Liver (tissue), 9 donors: ENCODE measurements around the gene HAPLN1. TPM values are rescaled to one million over a fixed set of nuclear protein-coding genes. Genes with fewer than 3 reads are reported as not detected.

Experiments used
- DNase-seq: peaks from one replicate; pipeline ENCODE4 v3.0.0-alpha.2; 2017; ENCODE audit warnings: low spot score
- H3K27ac ChIP-seq, 2 donors: one replicate each; pipeline ENCODE4 v1.7.0; 2013; ENCODE audit warnings: inconsistent platforms in 2 of 2, low read length in 2 of 2, control low read depth in 1 of 2, low read depth in 1 of 2, mild to moderate bottlenecking in 1 of 2
- H3K27me3 ChIP-seq, 4 donors: one replicate each; pipeline versions ENCODE4 v1.6.1 to v1.7.0; 2013; ENCODE audit warnings: low read length in 3 of 4, inconsistent platforms in 1 of 4, mild to moderate bottlenecking in 1 of 4, moderate library complexity in 1 of 4; ENCODE audit not compliant: control insufficient read depth in 4 of 4, insufficient read depth in 4 of 4
- H3K36me3 ChIP-seq, 4 donors: one replicate each; pipeline versions ENCODE4 v1.6.1 to v1.7.0; 2013; ENCODE audit warnings: low read length in 3 of 4, mild to moderate bottlenecking in 3 of 4, low read depth in 1 of 4, moderate library complexity in 1 of 4; ENCODE audit not compliant: control insufficient read depth in 4 of 4, insufficient read depth in 3 of 4
- H3K4me1 ChIP-seq, 4 donors: one replicate each; pipeline versions ENCODE4 v1.6.1 to v1.7.0; 2013; ENCODE audit warnings: low read length in 3 of 4, mild to moderate bottlenecking in 3 of 4, moderate library complexity in 1 of 4; ENCODE audit not compliant: control insufficient read depth in 4 of 4, insufficient read depth in 4 of 4
- H3K4me3 ChIP-seq, 3 donors: one replicate each; pipeline versions ENCODE4 v1.6.1 to v1.7.0; 2013; ENCODE audit warnings: low read length in 3 of 3, control low read depth in 1 of 3, low read depth in 1 of 3, mild to moderate bottlenecking in 1 of 3
- H3K9ac ChIP-seq, 2 donors: one replicate each; pipeline ENCODE4 v1.7.0; 2013; ENCODE audit warnings: low read length in 2 of 2, mild to moderate bottlenecking in 2 of 2, moderate library complexity in 2 of 2, control low read depth in 1 of 2, low read depth in 1 of 2
- H3K9me3 ChIP-seq, 4 donors: one replicate each; pipeline versions ENCODE4 v1.6.1 to v1.7.0; 2013; ENCODE audit warnings: low read length in 3 of 4; ENCODE audit not compliant: control insufficient read depth in 4 of 4
- ATF3 ChIP-seq: IDR thresholded peaks from 2 replicates; pipeline ENCODE4 v1.6.1; 2016; ENCODE audit warnings: antibody characterized with exemption
- CTCF ChIP-seq: fragments of 150-350 bp; IDR thresholded peaks from 2 replicates; pipeline ENCODE4 v1.5.1; 2017; ENCODE audit warnings: improper control_type of control experiment, low read depth, low read length; ENCODE audit not compliant: missing input control
- EGR1 ChIP-seq, 2 donors: IDR thresholded peaks; 2 replicates each; pipeline ENCODE4 v1.6.1; 2016 to 2018; ENCODE audit warnings: antibody characterized with exemption in 2 of 2, low read depth in 2 of 2
- FOXA1 ChIP-seq: IDR thresholded peaks from 2 replicates; pipeline ENCODE4 v1.6.1; 2016; ENCODE audit warnings: antibody characterized with exemption
- FOXA2 ChIP-seq: IDR thresholded peaks from 2 replicates; pipeline ENCODE4 v1.6.1; 2016; ENCODE audit warnings: antibody characterized with exemption
- GABPA ChIP-seq, 2 donors: IDR thresholded peaks in 1 of 2; conservative IDR thresholded peaks in 1 of 2; 2 replicates each; pipeline ENCODE4 v1.6.1; 2016; ENCODE audit warnings: antibody characterized with exemption in 2 of 2, mild to moderate bottlenecking in 1 of 2, moderate library complexity in 1 of 2
- HNF4A ChIP-seq, 2 donors: conservative IDR thresholded peaks; 2 replicates each; pipeline ENCODE4 v1.6.1; 2016; ENCODE audit warnings: antibody characterized with exemption in 2 of 2, mild to moderate bottlenecking in 2 of 2
- HNF4G ChIP-seq: IDR thresholded peaks from 2 replicates; pipeline ENCODE4 v1.6.1; 2016; ENCODE audit warnings: antibody characterized with exemption
- JUND ChIP-seq, 2 donors: IDR thresholded peaks; 2 replicates each; pipeline ENCODE4 v1.6.1; 2016; ENCODE audit warnings: antibody characterized with exemption in 2 of 2
- NR2F2 ChIP-seq: IDR thresholded peaks from 2 replicates; pipeline ENCODE4 v1.6.1; 2016; ENCODE audit warnings: antibody characterized with exemption
- RAD21 ChIP-seq, 2 donors: IDR thresholded peaks; 2 replicates each; pipeline ENCODE4 v1.6.1; 2016; ENCODE audit warnings: antibody characterized with exemption in 2 of 2, mild to moderate bottlenecking in 2 of 2
- REST ChIP-seq: IDR thresholded peaks from 2 replicates; pipeline ENCODE4 v1.6.1; 2016; ENCODE audit warnings: antibody characterized with exemption, mild to moderate bottlenecking
- RXRA ChIP-seq, 2 donors: IDR thresholded peaks; 2 replicates each; pipeline ENCODE4 v1.6.1; 2017 to 2018; ENCODE audit warnings: antibody characterized with exemption in 2 of 2, mild to moderate bottlenecking in 1 of 2
- SP1 ChIP-seq: IDR thresholded peaks from 2 replicates; pipeline ENCODE4 v1.6.1; 2018; ENCODE audit warnings: antibody characterized with exemption, mild to moderate bottlenecking
- TAF1 ChIP-seq: conservative IDR thresholded peaks from 2 replicates; pipeline ENCODE4 v1.6.1; 2016; ENCODE audit warnings: antibody characterized with exemption, mild to moderate bottlenecking
- ZBTB33 ChIP-seq: IDR thresholded peaks from 2 replicates; pipeline ENCODE4 v1.6.1; 2016; ENCODE audit warnings: antibody characterized with exemption
- WGBS: extraction: QIAGEN DNeasy Blood & Tissue Kit; methylation state at CpG from one replicate; pipeline ENCODE4 v1.1.7; 2013; 5-methylcytosine and 5-hydroxymethylcytosine counted together
- polyA plus RNA-seq, 2 donors: library from polyadenylated mRNA; stranded (reverse) in 1 of 2; unstranded in 1 of 2; fragments of 200-250 nt in 1 of 2; fragments of >200 nt in 1 of 2; fragmentation: Nextera tagmentation in 1 of 2; extraction: Ambion mirVana in 1 of 2; gene quantifications; one replicate each; pipeline versions ENCODE4 v1.2.1 to v1.2.3, GENCODE V29; 2013 to 2015
- total RNA-seq, 2 donors: library from RNA; depleted of rRNA; stranded (reverse); fragments of >200 nt; gene quantifications; one replicate each; pipeline ENCODE4 v1.2.3, GENCODE V29; 2014
- TF ChIP-seq, protein P1 (sequence below): IDR thresholded peaks from 2 replicates; pipeline ENCODE4 v1.6.1; 2016; ENCODE audit warnings: antibody characterized with exemption
- donor health status: healthy.
- donor health status: healthy.
- donor health status: healthy.
- donor health status: healthy.
- donor health status: healthy.

The HAPLN1 gene
- total and polyA plus RNA-seq, 4 donors, result 0.07 to 1.3 TPM; not detected in 2

DNA sequence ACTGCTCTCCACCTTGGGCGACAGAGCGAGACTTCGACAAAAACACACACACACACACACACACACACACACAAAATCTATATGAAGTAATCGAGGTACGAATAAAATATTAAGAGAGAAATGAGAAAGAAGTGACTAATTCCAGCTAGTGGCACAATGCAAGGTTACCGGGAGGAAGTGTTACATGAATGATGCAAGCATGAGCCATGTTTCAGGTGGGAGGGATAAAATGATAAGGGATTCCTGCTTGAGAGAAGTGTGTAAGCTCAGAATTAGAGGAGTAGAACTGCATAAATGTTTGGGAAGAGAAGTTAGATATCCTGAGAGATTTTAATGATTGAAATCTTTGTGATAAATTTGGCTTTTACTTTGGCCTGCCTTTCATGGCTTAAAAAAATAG lies 18.8 kb downstream of the HAPLN1 start:
- Histone ChIP-seq H3K4me1 (no peaks in the 10 kb centered on the region), H3K9ac (no peak overlapping the region), H3K27me3 (no peaks in the 10 kb centered on the region), H3K9me3 (no peaks in the 10 kb centered on the region), H3K4me3 (no peak overlapping the region), H3K36me3 (no peaks in the 10 kb centered on the region), H3K27ac (no peak overlapping the region)
- DNase-seq, result no peak
- TF ChIP-seq EGR1 (IDR thresholded peaks at IDR 0.05; ENCODE audit: low read depth in 2 of 2), result no peak
- TF ChIP-seq TAF1, result no peak
- no peak for TF ChIP-seq HNF4A (conservative IDR thresholded peaks at IDR 0.05)
- no peak for TF ChIP-seq RXRA (IDR thresholded peaks at IDR 0.05)
- no peak for TF ChIP-seq HNF4G
- WGBS, result 94% methylated on average over 6 of the region's 6 CpGs

DNA sequence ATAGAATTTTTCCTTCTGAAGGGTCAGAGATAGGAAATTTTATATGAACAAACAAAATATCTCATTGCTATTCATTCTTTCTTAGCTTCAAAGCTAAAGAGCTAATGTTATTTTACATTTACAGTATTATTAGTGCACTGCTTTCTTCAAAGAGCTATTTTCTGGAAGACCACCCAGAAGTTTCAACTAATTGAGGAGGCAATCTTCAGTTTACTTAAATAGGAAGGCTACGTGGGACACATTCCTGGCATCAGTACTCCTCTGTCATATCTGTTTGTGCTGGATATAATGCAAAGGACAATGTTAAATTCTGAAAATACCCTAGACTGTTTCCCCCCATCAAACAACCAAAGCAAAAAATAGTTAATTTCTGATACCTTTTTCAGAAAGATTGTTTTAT lies 30.8 kb downstream of the HAPLN1 start:
- DNase-seq, result no peak
- Histone ChIP-seq H3K27me3 (peaks cover 0 to 3% (median 0%) of the 10 kb centered on the region in 4 donors), H3K27ac (no peak overlapping the region), H3K4me3 (no peak overlapping the region), H3K36me3 (no peaks in the 10 kb centered on the region), H3K9me3 (no peaks in the 10 kb centered on the region), H3K4me1 (no peaks in the 10 kb centered on the region), H3K9ac (no peak overlapping the region)
- 81% methylated on average over 1 of the region's 1 CpG for WGBS
- TF ChIP-seq HNF4G, result no peak
- TF ChIP-seq EGR1 (IDR thresholded peaks at IDR 0.05; ENCODE audit: low read depth in 2 of 2), result no peak
- no peak for TF ChIP-seq SP1
- no peak for TF ChIP-seq REST
- no peak for TF ChIP-seq ATF3
- TF ChIP-seq, protein P1, sequence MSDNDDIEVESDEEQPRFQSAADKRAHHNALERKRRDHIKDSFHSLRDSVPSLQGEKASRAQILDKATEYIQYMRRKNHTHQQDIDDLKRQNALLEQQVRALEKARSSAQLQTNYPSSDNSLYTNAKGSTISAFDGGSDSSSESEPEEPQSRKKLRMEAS, result no peak
- no peak for TF ChIP-seq FOXA2
- TF ChIP-seq TAF1, result no peak
- TF ChIP-seq JUND (IDR thresholded peaks at IDR 0.05), result no peak
- no peak for TF ChIP-seq FOXA1
- TF ChIP-seq RAD21 (IDR thresholded peaks at IDR 0.05), result no peak
- TF ChIP-seq ZBTB33, result no peak
- no peak for TF ChIP-seq CTCF
- no peak for TF ChIP-seq GABPA (IDR thresholded peaks at IDR 0.05 in 1 of 2, conservative IDR thresholded peaks at IDR 0.05 in 1 of 2)
- TF ChIP-seq NR2F2, result no peak
